OCI-LY7 (cell line): ENCODE measurements around the gene MYO7A. TPM values are rescaled to one million over a fixed set of nuclear protein-coding genes. Genes with fewer than 3 reads are reported as not detected.

ENCODE experiments used
- BruUV-seq: library from RNA; stranded (reverse); fragments of 400-500 nt; replicated peaks from 2 replicates; lab custom pipeline; 2021; lab: Mats Ljungman, UMichigan
- CTCF ChIA-PET: fragments of 300-600 bp; sonication (Branson Sonifier 250); formaldehyde crosslinking; loops from one replicate; lab custom pipeline; 2022; ENCODE audit warnings: antibody characterized with exemption; ENCODE audit not compliant: unreplicated experiment; lab: Charles Lee
- POLR2A ChIA-PET: fragments of 300-600 bp; sonication (Branson Sonifier 250); formaldehyde crosslinking; loops from one replicate; lab custom pipeline; 2022; ENCODE audit warnings: antibody characterized with exemption; lab: Charles Lee
- DNase-seq: peaks from one replicate; pipeline ENCODE4 v3.0.0-alpha.2; 2015; ENCODE audit warnings: low spot score
- H2AFZ ChIP-seq: fragments of 200-600 bp; sonication (generic), shearing (Covaris generic); 2 replicates; pipeline ENCODE4 v1.6.1; 2014; ENCODE audit warnings: mild to moderate bottlenecking, antibody characterized with exemption, low read length, moderate library complexity
- H3K27ac ChIP-seq: fragments of 200-600 bp; sonication (generic); 2 replicates; pipeline ENCODE4 v1.5.1; 2014; ENCODE audit warnings: mixed run types, low read depth, mild to moderate bottlenecking, moderate library complexity, low read length, inconsistent platforms; ENCODE audit not compliant: poor library complexity, severe bottlenecking
- H3K36me3 ChIP-seq: fragments of 200-600 bp; sonication (generic); 2 replicates; pipeline ENCODE4 v1.6.1; 2014; ENCODE audit warnings: mild to moderate bottlenecking, antibody characterized with exemption, low read length, moderate library complexity, mixed read lengths; ENCODE audit not compliant: insufficient read depth
- H3K4me1 ChIP-seq: fragments of 200-600 bp; sonication (generic); 2 replicates; pipeline ENCODE4 v1.5.1; 2014; ENCODE audit warnings: mild to moderate bottlenecking, low read length; ENCODE audit not compliant: insufficient read depth, poor library complexity, severe bottlenecking
- H3K4me2 ChIP-seq: fragments of 200-600 bp; sonication (generic); 2 replicates; pipeline ENCODE4 v1.6.1; 2014; ENCODE audit warnings: mild to moderate bottlenecking, low read length
- H3K4me3 ChIP-seq: fragments of 200-600 bp; sonication (generic); 2 replicates; pipeline ENCODE4 v1.5.1; 2014; ENCODE audit warnings: mild to moderate bottlenecking, low read depth, low read length; ENCODE audit not compliant: poor library complexity, severe bottlenecking
- H3K79me2 ChIP-seq: fragments of 200-600 bp; sonication (generic); 2 replicates; pipeline ENCODE4 v1.6.1; 2016; ENCODE audit warnings: low read depth, mild to moderate bottlenecking, low read length, moderate library complexity, mixed read lengths; ENCODE audit not compliant: insufficient read depth
- H3K9me2 ChIP-seq: fragments of 200-600 bp; sonication (generic); 2 replicates; pipeline ENCODE4 v1.6.1; 2016; ENCODE audit warnings: mild to moderate bottlenecking, low read length, mixed read lengths; ENCODE audit not compliant: insufficient read depth
- H3K9me3 ChIP-seq: fragments of 200-600 bp; sonication (generic); 2 replicates; pipeline ENCODE4 v1.6.1; 2014; ENCODE audit warnings: mild to moderate bottlenecking, mixed run types, low read length, mixed read lengths
- H4K20me1 ChIP-seq: fragments of 200-600 bp; sonication (generic); 2 replicates; pipeline ENCODE4 v1.6.1; 2014; ENCODE audit warnings: mild to moderate bottlenecking, antibody characterized with exemption, low read length, moderate library complexity, mixed read lengths; ENCODE audit not compliant: insufficient read depth
- EZH2phosphoT487 ChIP-seq: fragments of 200-600 bp; sonication (generic); IDR thresholded peaks from 2 replicates; pipeline ENCODE4 v1.6.1; 2018; ENCODE audit warnings: low read depth, borderline replicate concordance, mild to moderate bottlenecking, mixed run types, antibody characterized with exemption, low read length, moderate library complexity, mixed read lengths
- intact Hi-C: fragments of 100-400 bp; cut with micrococcal nuclease; formaldehyde crosslinking; loops from one replicate; pipeline ENCODE4 v1.10.0; 2022; ENCODE audit not compliant: unreplicated experiment
- total RNA-seq, 2 experiments: library from RNA; depleted of rRNA in 1 of 2; stranded (reverse); fragments of >200 nt in 1 of 2; shearing (Covaris generic) in 1 of 2; gene quantifications; 2 replicates each; pipeline ENCODE4 v1.2.3, GENCODE V29; 2014 to 2022
- TF ChIP-seq, protein P1 (sequence below): fragments of 200-600 bp; sonication (generic); conservative IDR thresholded peaks from 2 replicates; pipeline ENCODE4 v1.5.1; 2014; ENCODE audit warnings: mild to moderate bottlenecking, antibody characterized with exemption, low read length, moderate library complexity, mixed read lengths

MYO7A gene
- total RNA-seq, 2 experiments from 2014 or later = not detected

GRCh38 chr11:77138106-77138649 lies 10.1 kb downstream of the MYO7A start:
- Histone ChIP-seq H3K36me3 (no peaks in the 10 kb centered on the region), H4K20me1 (no peaks in the 10 kb centered on the region), H3K4me2 (no peak overlapping the region), H3K9me2 (no peaks in the 10 kb centered on the region), H3K79me2 (no peaks in the 10 kb centered on the region), H3K27ac (no peak overlapping the region), H3K9me3 (no peaks in the 10 kb centered on the region), H2AFZ (no peak overlapping the region), H3K4me3 (no peak overlapping the region), H3K4me1 (no peaks in the 10 kb centered on the region)
- ChIA-PET CTCF (no interaction called here), POLR2A (no interaction called here)
- no peak for DNase-seq
- intact Hi-C loops = no loop called here
- TF ChIP-seq EZH2phosphoT487 = no peak
- TF ChIP-seq, protein P1, sequence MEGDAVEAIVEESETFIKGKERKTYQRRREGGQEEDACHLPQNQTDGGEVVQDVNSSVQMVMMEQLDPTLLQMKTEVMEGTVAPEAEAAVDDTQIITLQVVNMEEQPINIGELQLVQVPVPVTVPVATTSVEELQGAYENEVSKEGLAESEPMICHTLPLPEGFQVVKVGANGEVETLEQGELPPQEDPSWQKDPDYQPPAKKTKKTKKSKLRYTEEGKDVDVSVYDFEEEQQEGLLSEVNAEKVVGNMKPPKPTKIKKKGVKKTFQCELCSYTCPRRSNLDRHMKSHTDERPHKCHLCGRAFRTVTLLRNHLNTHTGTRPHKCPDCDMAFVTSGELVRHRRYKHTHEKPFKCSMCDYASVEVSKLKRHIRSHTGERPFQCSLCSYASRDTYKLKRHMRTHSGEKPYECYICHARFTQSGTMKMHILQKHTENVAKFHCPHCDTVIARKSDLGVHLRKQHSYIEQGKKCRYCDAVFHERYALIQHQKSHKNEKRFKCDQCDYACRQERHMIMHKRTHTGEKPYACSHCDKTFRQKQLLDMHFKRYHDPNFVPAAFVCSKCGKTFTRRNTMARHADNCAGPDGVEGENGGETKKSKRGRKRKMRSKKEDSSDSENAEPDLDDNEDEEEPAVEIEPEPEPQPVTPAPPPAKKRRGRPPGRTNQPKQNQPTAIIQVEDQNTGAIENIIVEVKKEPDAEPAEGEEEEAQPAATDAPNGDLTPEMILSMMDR = no peak
- BruUV-seq = no TSS peak

- no peak overlapping the region for H3K27ac ChIP-seq
- ChIA-PET POLR2A (no interaction called here), CTCF (no interaction called here)
- no peak overlapping the region for H3K4me2 ChIP-seq
- no peaks in the 10 kb centered on the region for H3K79me2 ChIP-seq
- no peaks in the 10 kb centered on the region for H3K9me3 ChIP-seq
- H3K4me3 ChIP-seq = no peak overlapping the region
- H2AFZ ChIP-seq = no peak overlapping the region
- DNase-seq = no peak
- intact Hi-C loops = no loop called here
- no peaks in the 10 kb centered on the region for H3K36me3 ChIP-seq
- no peaks in the 10 kb centered on the region for H3K9me2 ChIP-seq
- no peaks in the 10 kb centered on the region for H3K4me1 ChIP-seq
- TF ChIP-seq, protein P1 = no peak
- no peak for TF ChIP-seq EZH2phosphoT487
- no TSS peak for BruUV-seq
- no peaks in the 10 kb centered on the region for H4K20me1 ChIP-seq
Observed at GRCh38 chr11:77139201-77139600, 11.2 kb downstream of the MYO7A start.

GRCh38 chr11:77140231-77140851 lies 12.3 kb downstream of the MYO7A start:
- intact Hi-C loops = no loop called here

More at GRCh38 chr11:77140231-77140851, 12.3 kb downstream of the MYO7A start:
- POLR2A ChIA-PET = no interaction called here
- Histone ChIP-seq H3K4me3 (no peak overlapping the region), H3K4me1 (no peaks in the 10 kb centered on the region), H3K79me2 (no peaks in the 10 kb centered on the region), H3K9me2 (no peaks in the 10 kb centered on the region), H3K27ac (no peak overlapping the region), H4K20me1 (no peaks in the 10 kb centered on the region), H3K36me3 (no peaks in the 10 kb centered on the region), H3K9me3 (no peaks in the 10 kb centered on the region), H3K4me2 (no peak overlapping the region), H2AFZ (no peak overlapping the region)
- CTCF ChIA-PET = no interaction called here
- no peak for DNase-seq
- no peak for TF ChIP-seq EZH2phosphoT487
- TF ChIP-seq, protein P1 = no peak
- no TSS peak for BruUV-seq
